HEK293T (cell line): ENCODE results near the gene TSPAN4.

Source experiments
- ARNT ChIP-seq: fragments of 450-650 bp; IDR thresholded peaks from 2 replicates; pipeline ENCODE4 v1.6.1; 2017; ENCODE audit warnings: mild to moderate bottlenecking
- BHLHE40 ChIP-seq: fragments of 450-650 bp; IDR thresholded peaks from 2 replicates; pipeline ENCODE4 v1.6.1; 2016; ENCODE audit warnings: mild to moderate bottlenecking, moderate library complexity, borderline replicate concordance
- FOXK2 ChIP-seq: fragments of 450-650 bp; IDR thresholded peaks from 2 replicates; pipeline ENCODE4 v1.6.1; 2016; ENCODE audit warnings: mild to moderate bottlenecking
- HDGF ChIP-seq: fragments of 450-650 bp; IDR thresholded peaks from 2 replicates; pipeline ENCODE4 v1.6.1; 2017; ENCODE audit warnings: antibody characterized with exemption, borderline replicate concordance
- LEF1 ChIP-seq: fragments of 450-650 bp; IDR thresholded peaks from 2 replicates; pipeline ENCODE4 v1.6.1; 2017; ENCODE audit warnings: mild to moderate bottlenecking, borderline replicate concordance
- NFRKB ChIP-seq: fragments of 450-650 bp; IDR thresholded peaks from 2 replicates; pipeline ENCODE4 v1.6.1; 2016; ENCODE audit warnings: mild to moderate bottlenecking, moderate library complexity
- SP1 ChIP-seq: fragments of 450-650 bp; IDR thresholded peaks from 2 replicates; pipeline ENCODE4 v1.6.1; 2017
- SUZ12 ChIP-seq: fragments of 450-650 bp; IDR thresholded peaks from 2 replicates; pipeline ENCODE4 v1.6.1; 2016; ENCODE audit warnings: mild to moderate bottlenecking
- TARDBP ChIP-seq: fragments of 450-650 bp; IDR thresholded peaks from 2 replicates; pipeline ENCODE4 v1.6.1; 2016

GRCh38 chr11:838441-839279, 4.0 kb upstream of the TSPAN4 start:
- TF ChIP-seq FOXK2, result no peak
- TF ChIP-seq SP1, result no peak
- TF ChIP-seq HDGF, result no peak
- TF ChIP-seq TARDBP, result no peak
- no peak for TF ChIP-seq LEF1
- no peak for TF ChIP-seq SUZ12
- no peak for TF ChIP-seq BHLHE40
- no peak for TF ChIP-seq NFRKB
- no peak for TF ChIP-seq ARNT
